ENCODE measurements around the gene DDI1. TPM values are rescaled to one million over a fixed set of nuclear protein-coding genes. Genes with fewer than 3 reads are reported as not detected.
"Not testable (repeated sequence)": the region's sequence is repeated elsewhere in the genome, so short reads cannot be mapped to it uniquely, and the experiment has no call there.

Gene DDI1
- total RNA-seq, 3 donors from 2014 or later (not counting 1 experiment from before 2014, with no cell fraction given) = not detected

GRCh38 chr11:104043142-104043541 is 6.7 kb downstream of the DDI1 start:
- DNase-seq (no peak), ATAC-seq (no peak)
- Mint-ChIP-seq H3K4me1 (peaks cover 5 to 11% of the 10 kb centered on the region in 2 donors), H3K36me3 (no peaks in the 10 kb centered on the region), H3K27ac (no peak overlapping the region), H3K9me3 (no peaks in the 10 kb centered on the region), H3K4me3 (no peak overlapping the region), H3K27me3 (ENCODE audit: low read depth in 2 of 2) (no peaks in the 10 kb centered on the region)
- Histone ChIP-seq H3K9me3 (ENCODE audit: control insufficient read depth, insufficient read depth, low read length) (no peaks in the 10 kb centered on the region), H3K4me1 (ENCODE audit: control insufficient read depth, insufficient read depth, low read length) (no peaks in the 10 kb centered on the region), H3K27ac (ENCODE audit: low read length) (no peak overlapping the region), H3K36me3 (ENCODE audit: control insufficient read depth, insufficient read depth, low read length) (no peaks in the 10 kb centered on the region), H3K4me3 (ENCODE audit: low read length) (no peak overlapping the region), H3K27me3 (ENCODE audit: control insufficient read depth, insufficient read depth, low read length) (no peaks in the 10 kb centered on the region)
- 90% methylated on average over 4 of the region's 4 CpGs for WGBS (ENCODE audit: insufficient coverage)
- intact Hi-C loops (cut with micrococcal nuclease) = no loop called here
- no peak for TF ChIP-seq CTCF (IDR thresholded peaks at IDR 0.05)

GRCh38 chr11:104043678-104044239 is 7.3 kb downstream of the DDI1 start:
- no peaks in the 10 kb centered on the region for H3K9me3 ChIP-seq (ENCODE audit: control insufficient read depth, insufficient read depth, low read length)
- intact Hi-C loops (cut with micrococcal nuclease) = no loop called here
- Mint-ChIP-seq H3K36me3 (no peaks in the 10 kb centered on the region), H3K4me1 (peaks cover 5 to 15% of the 10 kb centered on the region in 2 donors), H3K27ac (no peak overlapping the region), H3K9me3 (no peaks in the 10 kb centered on the region), H3K27me3 (ENCODE audit: low read depth in 2 of 2) (no peaks in the 10 kb centered on the region), H3K4me3 (no peak overlapping the region)
- 99% methylated on average over 4 of the region's 6 CpGs for WGBS (ENCODE audit: insufficient coverage)
- H3K27ac ChIP-seq (ENCODE audit: low read length) = no peak overlapping the region
- H3K4me1 ChIP-seq (ENCODE audit: control insufficient read depth, insufficient read depth, low read length) = no peaks in the 10 kb centered on the region
- H3K4me3 ChIP-seq (ENCODE audit: low read length) = no peak overlapping the region
- no peak for ATAC-seq
- no peak for DNase-seq
- no peaks in the 10 kb centered on the region for H3K36me3 ChIP-seq (ENCODE audit: control insufficient read depth, insufficient read depth, low read length)
- TF ChIP-seq CTCF (IDR thresholded peaks at IDR 0.05) = no peak
- no peaks in the 10 kb centered on the region for H3K27me3 ChIP-seq (ENCODE audit: control insufficient read depth, insufficient read depth, low read length)

- intact Hi-C loops (cut with micrococcal nuclease) = no loop called here
- ATAC-seq (no peak), DNase-seq (no peak)
- no peaks in the 10 kb centered on the region for H3K4me1 ChIP-seq (ENCODE audit: control insufficient read depth, insufficient read depth, low read length)
- H3K27ac Mint-ChIP-seq = no peak overlapping the region
- no peak overlapping the region for H3K4me3 Mint-ChIP-seq
- no peak overlapping the region for H3K4me3 ChIP-seq (ENCODE audit: low read length)
- H3K27ac ChIP-seq (ENCODE audit: low read length) = no peak overlapping the region
- H3K36me3 Mint-ChIP-seq = no peaks in the 10 kb centered on the region
- no peak for TF ChIP-seq CTCF (IDR thresholded peaks at IDR 0.05)
- no peaks in the 10 kb centered on the region for H3K27me3 Mint-ChIP-seq (ENCODE audit: low read depth in 2 of 2)
- no peaks in the 10 kb centered on the region for H3K9me3 Mint-ChIP-seq
- no peaks in the 10 kb centered on the region for H3K36me3 ChIP-seq (ENCODE audit: control insufficient read depth, insufficient read depth, low read length)
- H3K27me3 ChIP-seq (ENCODE audit: control insufficient read depth, insufficient read depth, low read length) = no peaks in the 10 kb centered on the region
- peaks cover 5 to 15% of the 10 kb centered on the region in 2 donors for H3K4me1 Mint-ChIP-seq
- WGBS (ENCODE audit: insufficient coverage) = 100% methylated on average over 1 of the region's 2 CpGs
- no peaks in the 10 kb centered on the region for H3K9me3 ChIP-seq (ENCODE audit: control insufficient read depth, insufficient read depth, low read length)
These were observed 9.9 kb downstream of the DDI1 start for GRCh38 chr11:104046331-104046730.

- H3K27me3 ChIP-seq (ENCODE audit: control insufficient read depth, insufficient read depth, low read length); intact Hi-C loops (cut with micrococcal nuclease); H3K36me3 ChIP-seq (ENCODE audit: control insufficient read depth, insufficient read depth, low read length); H3K27ac ChIP-seq (ENCODE audit: low read length); H3K36me3 Mint-ChIP-seq; H3K4me1 ChIP-seq (ENCODE audit: control insufficient read depth, insufficient read depth, low read length); DNase-seq; ATAC-seq; H3K27ac Mint-ChIP-seq; H3K9me3 ChIP-seq (ENCODE audit: control insufficient read depth, insufficient read depth, low read length); H3K9me3 Mint-ChIP-seq; H3K4me3 Mint-ChIP-seq; H3K27me3 Mint-ChIP-seq (ENCODE audit: low read depth in 2 of 2); H3K4me3 ChIP-seq (ENCODE audit: low read length): not testable (repeated sequence)
- WGBS (ENCODE audit: insufficient coverage) = 90% methylated on average over 2 of the region's 3 CpGs
- H3K4me1 Mint-ChIP-seq = peaks cover 5 to 12% of the 10 kb centered on the region in 2 donors
These were observed 10.4 kb downstream of the DDI1 start for GRCh38 chr11:104046858-104047257.
